LHCN-M2 (cell line): ENCODE data around the gene GTF3C1. TPM values are rescaled to one million over a fixed set of nuclear protein-coding genes. Genes with fewer than 3 reads are reported as not detected.

Experiments used
- DNase-seq: peaks from one replicate; pipeline ENCODE4 v3.0.0-alpha.2; 2012; ENCODE audit warnings: low read depth
- total RNA-seq: library from RNA; depleted of rRNA; stranded (reverse); fragments of >200 nt; gene quantifications from 2 replicates; pipeline ENCODE4 v1.2.3, GENCODE V29; 2014; rRNA removed

GTF3C1 gene
- total RNA-seq, 1 experiment from 2014 or later = 77.5 TPM

GRCh38 chr16:27428026-27428785, 121.5 kb downstream of the GTF3C1 start:
- DNase-seq = no peak

GRCh38 chr16:27427538-27427937, 122.2 kb downstream of the GTF3C1 start:
- no peak for DNase-seq

- peak; percentile 92 for DNase-seq
Measured at GRCh38 chr16:27426423-27427408, 123.0 kb downstream of the GTF3C1 start.

GRCh38 chr16:27425961-27426360, 123.8 kb downstream of the GTF3C1 start:
- DNase-seq = no peak

- DNase-seq = no peak
Measured at GRCh38 chr16:27424772-27425498, 124.8 kb downstream of the GTF3C1 start.

GRCh38 chr16:27421961-27422740, 127.6 kb downstream of the GTF3C1 start:
- DNase-seq = peak; percentile 38

- no peak for DNase-seq
Measured at GRCh38 chr16:27417047-27417671, 132.6 kb downstream of the GTF3C1 start.

- no peak for DNase-seq
Measured at GRCh38 chr16:27414788-27415431, 134.8 kb downstream of the GTF3C1 start.

GRCh38 chr16:27413956-27414355, 135.8 kb downstream of the GTF3C1 start:
- no peak for DNase-seq

- DNase-seq = no peak
Measured at GRCh38 chr16:27410761-27411160, 139.0 kb downstream of the GTF3C1 start.

Other genes with a start within 250 kb of the GTF3C1 start
- 13.8 and 14.5 TPM in 2 replicates for gene IL4R, start 235.9 kb downstream of the GTF3C1 start, total RNA-seq
- gene IL21R, start 147.7 kb downstream of the GTF3C1 start, total RNA-seq = 5.6 and 10.8 TPM in 2 replicates
- gene KATNIP, start 231 bp upstream of the GTF3C1 start, total RNA-seq = 8.6 and 11.7 TPM in 2 replicates